Measurements from ENCODE around the gene SMARCB1.

- no peak for TF ChIP-seq TOX (CRISPR knock-in tag; IDR thresholded peaks at IDR 0.05; ENCODE audit: borderline replicate concordance)
- TF ChIP-seq ARNTL (CRISPR knock-in tag; IDR thresholded peaks at IDR 0.05; ENCODE audit: borderline replicate concordance, low read depth) = no peak
- TF ChIP-seq CSDC2 (CRISPR knock-in tag; IDR thresholded peaks at IDR 0.05) = no peak
- TF ChIP-seq ZNF565 (CRISPR knock-in tag; conservative IDR thresholded peaks at IDR 0.05; ENCODE audit: low read depth) = no peak
- no peak for TF ChIP-seq PPARA (CRISPR knock-in tag; IDR thresholded peaks at IDR 0.05; ENCODE audit: borderline replicate concordance)
- TF ChIP-seq PATZ1 (CRISPR knock-in tag; IDR thresholded peaks at IDR 0.05; ENCODE audit: borderline replicate concordance) = no peak
- no peak for TF ChIP-seq GLIS3 (CRISPR knock-in tag; IDR thresholded peaks at IDR 0.05)
- no peak for TF ChIP-seq TCF4 (CRISPR knock-in tag; IDR thresholded peaks at IDR 0.05; ENCODE audit: borderline replicate concordance)
- TF ChIP-seq ZC3H10 (CRISPR knock-in tag; IDR thresholded peaks at IDR 0.05) = no peak
- no peak for TF ChIP-seq OSR1 (CRISPR knock-in tag; IDR thresholded peaks at IDR 0.05)
- no peak for TF ChIP-seq ZFP3 (CRISPR knock-in tag; IDR thresholded peaks at IDR 0.05)
- TF ChIP-seq CREB5 (CRISPR knock-in tag; IDR thresholded peaks at IDR 0.05; ENCODE audit: low read depth) = no peak
- no peak for TF ChIP-seq ZFP30 (CRISPR knock-in tag; IDR thresholded peaks at IDR 0.05)
These were observed 90.8 kb downstream of the SMARCB1 start for GRCh38 chr22:23877566-23877965.
